GF-D8 (cell line): ENCODE results near the gene TPRN.

Experiments
- DNase-seq: peaks from one replicate; lab custom pipeline; 2025; lab: John Stamatoyannopoulos, UW

The TPRN gene

GRCh38 chr9:137206602-137207001, 6.1 kb upstream of the TPRN start:
- DNase-seq, result no peak

- peak; percentile 10 for DNase-seq
Observed at GRCh38 chr9:137205126-137206069, 4.9 kb upstream of the TPRN start, which contains the start of the genes NDOR1 and TMEM203. NDOR1 (plus strand) TSS chr9:137205700; CDS start chr9:137205778, 78 bp downstream. TMEM203 (minus strand) TSS chr9:137205648; CDS start chr9:137205414, 234 bp downstream.

GRCh38 chr9:137204731-137205125, 4.2 kb upstream of the TPRN start:
- no peak for DNase-seq

- DNase-seq, result no peak
Observed at GRCh38 chr9:137202966-137203365, 2.4 kb upstream of the TPRN start.

- no peak for DNase-seq
Observed at GRCh38 chr9:137201205-137201868, 796 bp upstream of the TPRN start.

- no peak for DNase-seq
Observed at GRCh38 chr9:137199411-137200121, 975 bp downstream of the TPRN start.

GRCh38 chr9:137198902-137199283, 1.6 kb downstream of the TPRN start:
- DNase-seq, result no peak

GRCh38 chr9:137198051-137198901, 2.3 kb downstream of the TPRN start:
- no peak for DNase-seq

- no peak for DNase-seq
Observed at GRCh38 chr9:137195525-137196220, 4.9 kb downstream of the TPRN start.

- DNase-seq, result no peak
Observed at GRCh38 chr9:137194909-137195308, 5.6 kb downstream of the TPRN start.

GRCh38 chr9:137194388-137194787, 6.2 kb downstream of the TPRN start:
- no peak for DNase-seq

- no peak for DNase-seq
Observed at GRCh38 chr9:137193771-137194170, 6.8 kb downstream of the TPRN start.

GRCh38 chr9:137192859-137193258, 7.7 kb downstream of the TPRN start:
- no peak for DNase-seq

GRCh38 chr9:137192448-137192780, 8.1 kb downstream of the TPRN start:
- DNase-seq, result no peak

- DNase-seq, result no peak
Observed at GRCh38 chr9:137191691-137192447, 8.7 kb downstream of the TPRN start.

GRCh38 chr9:137191245-137191644, 9.3 kb downstream of the TPRN start:
- no peak for DNase-seq

- DNase-seq, result no peak
Observed at GRCh38 chr9:137190315-137190856, 10.2 kb downstream of the TPRN start.

- no peak for DNase-seq
Observed at GRCh38 chr9:137189297-137190295, 10.9 kb downstream of the TPRN start.
